Activated T-cell treated with anti-CD3 and anti-CD28 coated beads for 4 hours (primary cell): ENCODE data around the gene SMC1A.

Experiments
- DNase-seq: peaks from one replicate; pipeline ENCODE4 v3.0.0-alpha.2; 2020

SMC1A gene

GRCh38 chrX:53333853-53334252 is 88.6 kb downstream of the SMC1A start:
- no peak for DNase-seq

GRCh38 chrX:53332204-53332603 is 90.2 kb downstream of the SMC1A start:
- DNase-seq, result no peak

GRCh38 chrX:53330331-53330730 is 92.1 kb downstream of the SMC1A start:
- no peak for DNase-seq

GRCh38 chrX:53324803-53325202 is 97.7 kb downstream of the SMC1A start:
- no peak for DNase-seq
